Measurements from ENCODE around the gene IQGAP2. TPM values are rescaled to one million over a fixed set of nuclear protein-coding genes. Genes with fewer than 3 reads are reported as not detected.

IQGAP2 gene
- total RNA-seq, 4 donors from 2014 or later, result 46.8 to 121 (median 97.0) TPM

- Histone ChIP-seq H3K9me3 (no peaks in the 10 kb centered on the region), H3K36me3 (peaks cover 0 to 8% (median 0%) of the 10 kb centered on the region in 4 donors), H3K27ac (no peak overlapping the region), H3K27me3 (no peaks in the 10 kb centered on the region), H3K4me1 (no peaks in the 10 kb centered on the region), H3K4me3 (no peak overlapping the region)
- TF ChIP-seq POLR2AphosphoS5 (IDR thresholded peaks at IDR 0.05), result no peak
- no peak for TF ChIP-seq POLR2A (IDR thresholded peaks at IDR 0.05)
- TF ChIP-seq, protein P1, sequence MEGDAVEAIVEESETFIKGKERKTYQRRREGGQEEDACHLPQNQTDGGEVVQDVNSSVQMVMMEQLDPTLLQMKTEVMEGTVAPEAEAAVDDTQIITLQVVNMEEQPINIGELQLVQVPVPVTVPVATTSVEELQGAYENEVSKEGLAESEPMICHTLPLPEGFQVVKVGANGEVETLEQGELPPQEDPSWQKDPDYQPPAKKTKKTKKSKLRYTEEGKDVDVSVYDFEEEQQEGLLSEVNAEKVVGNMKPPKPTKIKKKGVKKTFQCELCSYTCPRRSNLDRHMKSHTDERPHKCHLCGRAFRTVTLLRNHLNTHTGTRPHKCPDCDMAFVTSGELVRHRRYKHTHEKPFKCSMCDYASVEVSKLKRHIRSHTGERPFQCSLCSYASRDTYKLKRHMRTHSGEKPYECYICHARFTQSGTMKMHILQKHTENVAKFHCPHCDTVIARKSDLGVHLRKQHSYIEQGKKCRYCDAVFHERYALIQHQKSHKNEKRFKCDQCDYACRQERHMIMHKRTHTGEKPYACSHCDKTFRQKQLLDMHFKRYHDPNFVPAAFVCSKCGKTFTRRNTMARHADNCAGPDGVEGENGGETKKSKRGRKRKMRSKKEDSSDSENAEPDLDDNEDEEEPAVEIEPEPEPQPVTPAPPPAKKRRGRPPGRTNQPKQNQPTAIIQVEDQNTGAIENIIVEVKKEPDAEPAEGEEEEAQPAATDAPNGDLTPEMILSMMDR (IDR thresholded peaks at IDR 0.05), result no peak
- no peak for TF ChIP-seq EP300 (IDR thresholded peaks at IDR 0.05; ENCODE audit: low read depth)
- no peak for DNase-seq
- in situ Hi-C loops (cut with MboI; ENCODE audit: low pct_ligation_motif_present in 1 of 4, low pct_unique_long_range_greater_than_20kb in 1 of 4, low sequenced_read_pairs in 3 of 4), result no loop called here
- intact Hi-C loops (cut with DNase I; ENCODE audit: low total_unique reads), result no loop called here
- WGBS, 2 donors (ENCODE audit: low coverage in 1 of 2), result 96 to 98% methylated on average over 5 of the region's 5 CpGs
Measured at GRCh38 chr5:76662521-76662920, 259.4 kb downstream of the IQGAP2 start.

DNA sequence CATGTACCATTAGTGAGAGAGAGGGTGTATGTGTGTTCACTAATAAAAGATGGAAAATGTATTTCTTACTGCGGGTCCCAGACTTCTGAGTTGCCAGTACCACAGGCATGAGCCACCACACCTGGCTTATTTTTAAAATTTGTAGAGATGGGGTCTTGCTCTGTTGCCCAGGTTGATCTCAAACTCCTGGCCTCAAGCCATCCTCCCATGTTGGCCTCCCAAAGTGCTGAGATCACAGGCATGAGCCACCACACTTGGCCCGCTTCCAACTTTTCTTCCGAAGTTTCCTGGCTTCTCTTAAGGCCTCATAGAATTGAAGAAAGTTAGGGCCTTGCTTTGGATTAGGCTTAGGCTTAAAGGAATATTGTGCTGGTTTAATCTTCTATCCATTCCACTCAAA lies 260.5 kb downstream of the IQGAP2 start:
- DNase-seq, result no peak
- no peaks in the 10 kb centered on the region for H3K27me3 ChIP-seq
- TF ChIP-seq POLR2A (IDR thresholded peaks at IDR 0.05) (no peak), POLR2AphosphoS5 (IDR thresholded peaks at IDR 0.05) (no peak), EP300 (IDR thresholded peaks at IDR 0.05; ENCODE audit: low read depth) (no peak)
- TF ChIP-seq, protein P1 (IDR thresholded peaks at IDR 0.05), result no peak
- WGBS, 2 donors (ENCODE audit: low coverage in 1 of 2), result 77 to 92% methylated on average over 3 of the region's 3 CpGs
- H3K4me3 ChIP-seq, result no peak overlapping the region
- no peaks in the 10 kb centered on the region for H3K4me1 ChIP-seq
- H3K27ac ChIP-seq, result no peak overlapping the region
- in situ Hi-C loops (cut with MboI; ENCODE audit: low pct_ligation_motif_present in 1 of 4, low pct_unique_long_range_greater_than_20kb in 1 of 4, low sequenced_read_pairs in 3 of 4), result no loop called here
- H3K36me3 ChIP-seq, result peaks cover 0 to 8% (median under 1%) of the 10 kb centered on the region in 4 donors
- intact Hi-C loops (cut with DNase I; ENCODE audit: low total_unique reads), result no loop called here
- H3K9me3 ChIP-seq, result no peaks in the 10 kb centered on the region

GRCh38 chr5:76664079-76664478 lies 261.0 kb downstream of the IQGAP2 start:
- DNase-seq, result no peak
- H3K27me3 ChIP-seq, result no peaks in the 10 kb centered on the region
- WGBS, 2 donors (ENCODE audit: low coverage in 1 of 2), result 81 to 88% methylated on average over 5 to 6 of the region's 6 CpGs
- peaks cover 0 to 10% (median 3%) of the 10 kb centered on the region in 4 donors for H3K36me3 ChIP-seq
- in situ Hi-C loops (cut with MboI; ENCODE audit: low pct_ligation_motif_present in 1 of 4, low pct_unique_long_range_greater_than_20kb in 1 of 4, low sequenced_read_pairs in 3 of 4) (no loop called here), intact Hi-C loops (cut with DNase I; ENCODE audit: low total_unique reads) (no loop called here)
- no peak overlapping the region for H3K27ac ChIP-seq
- H3K4me3 ChIP-seq, result no peak overlapping the region
- H3K4me1 ChIP-seq, result no peaks in the 10 kb centered on the region
- H3K9me3 ChIP-seq, result no peaks in the 10 kb centered on the region
- TF ChIP-seq POLR2AphosphoS5 (IDR thresholded peaks at IDR 0.05), result no peak
- TF ChIP-seq, protein P1 (IDR thresholded peaks at IDR 0.05), result no peak
- no peak for TF ChIP-seq POLR2A (IDR thresholded peaks at IDR 0.05)

- in situ Hi-C loops (cut with MboI; ENCODE audit: low pct_ligation_motif_present in 1 of 4, low pct_unique_long_range_greater_than_20kb in 1 of 4, low sequenced_read_pairs in 3 of 4), result no loop called here
- intact Hi-C loops (cut with DNase I; ENCODE audit: low total_unique reads), result no loop called here
- no peak for DNase-seq
- Histone ChIP-seq H3K27ac (no peak overlapping the region), H3K36me3 (peaks cover 0 to 16% (median 7%) of the 10 kb centered on the region in 4 donors), H3K9me3 (no peaks in the 10 kb centered on the region), H3K4me1 (no peaks in the 10 kb centered on the region), H3K4me3 (no peak overlapping the region), H3K27me3 (no peaks in the 10 kb centered on the region)
- 48 to 82% methylated on average over 2 of the region's 2 CpGs for WGBS, 2 donors (ENCODE audit: low coverage in 1 of 2)
- TF ChIP-seq POLR2AphosphoS5 (IDR thresholded peaks at IDR 0.05) (no peak), EP300 (IDR thresholded peaks at IDR 0.05; ENCODE audit: low read depth) (no peak), POLR2A (IDR thresholded peaks at IDR 0.05) (no peak)
- TF ChIP-seq, protein P1 (IDR thresholded peaks at IDR 0.05), result no peak
Measured at GRCh38 chr5:76667495-76667894, 264.4 kb downstream of the IQGAP2 start.

Measured in transverse colon (tissue), 4 donors.